DOHH2 (cell line): Measurements from ENCODE around the gene CHD6.

Source experiments
- H3F3A ChIP-seq: fragments of 200-600 bp; sonication (generic), shearing (Covaris generic); 2 replicates; pipeline ENCODE4 v1.6.0; 2016; ENCODE audit warnings: antibody characterized with exemption, mild to moderate bottlenecking; ENCODE audit not compliant: control insufficient read depth, insufficient read depth
- H3K27ac ChIP-seq: fragments of 200-600 bp; sonication (generic); 2 replicates; pipeline ENCODE4 v1.5.1; 2014; ENCODE audit warnings: low read depth, mild to moderate bottlenecking, low read length, moderate library complexity
- H3K27me3 ChIP-seq: fragments of 200-600 bp; sonication (generic); 2 replicates; pipeline ENCODE4 v1.6.1; 2014; ENCODE audit warnings: mild to moderate bottlenecking, low read length, mixed read lengths; ENCODE audit not compliant: control insufficient read depth
- H3K36me3 ChIP-seq: fragments of 200-600 bp; sonication (generic); 2 replicates; pipeline ENCODE4 v1.6.1; 2014; ENCODE audit warnings: mild to moderate bottlenecking, low read length, moderate library complexity, mixed read lengths; ENCODE audit not compliant: control insufficient read depth
- H3K4me1 ChIP-seq: fragments of 200-600 bp; sonication (generic); 2 replicates; pipeline ENCODE4 v1.6.1; 2014; ENCODE audit warnings: mild to moderate bottlenecking, low read length, mixed read lengths; ENCODE audit not compliant: control insufficient read depth
- H3K4me2 ChIP-seq: fragments of 200-600 bp; sonication (generic); 2 replicates; pipeline ENCODE4 v1.6.0; 2014; ENCODE audit warnings: mild to moderate bottlenecking, low read length, moderate library complexity
- H3K4me3 ChIP-seq: fragments of 200-600 bp; sonication (generic); 2 replicates; pipeline ENCODE4 v1.5.1; 2014; ENCODE audit warnings: mild to moderate bottlenecking, low read length, mixed read lengths
- H3K79me2 ChIP-seq: fragments of 200-600 bp; sonication (generic); 2 replicates; pipeline ENCODE4 v1.6.1; 2014; ENCODE audit warnings: mild to moderate bottlenecking, low read length, mixed read lengths; ENCODE audit not compliant: control insufficient read depth
- H3K9me2 ChIP-seq: fragments of 200-600 bp; sonication (generic); replicated peaks from 2 replicates; pipeline ENCODE4 v1.6.1; 2014; ENCODE audit warnings: mild to moderate bottlenecking, low read length, mixed read lengths; ENCODE audit not compliant: control insufficient read depth
- H3K9me3 ChIP-seq: fragments of 200-600 bp; sonication (generic); 2 replicates; pipeline ENCODE4 v1.6.1; 2014; ENCODE audit warnings: antibody characterized with exemption, low read length, mixed read lengths; ENCODE audit not compliant: control insufficient read depth, insufficient read depth
- H4K20me1 ChIP-seq: fragments of 200-600 bp; sonication (generic); 2 replicates; pipeline ENCODE4 v1.6.0; 2014; ENCODE audit warnings: low read depth, mild to moderate bottlenecking, antibody characterized with exemption, low read length, moderate library complexity; ENCODE audit not compliant: control insufficient read depth, insufficient read depth
- EZH2phosphoT487 ChIP-seq: fragments of 200-600 bp; sonication (generic); IDR thresholded peaks from 2 replicates; pipeline ENCODE4 v1.6.1; 2017; ENCODE audit warnings: borderline replicate concordance, mild to moderate bottlenecking, antibody characterized with exemption, low read length, moderate library complexity, mixed read lengths
- TF ChIP-seq, protein P1 (sequence below): fragments of 200-600 bp; sonication (generic); IDR thresholded peaks from one replicate; pipeline ENCODE4 v1.5.1; 2014; ENCODE audit warnings: antibody characterized with exemption, mild to moderate bottlenecking, low read depth, low read length; ENCODE audit not compliant: poor library complexity, severe bottlenecking

The CHD6 gene

DNA sequence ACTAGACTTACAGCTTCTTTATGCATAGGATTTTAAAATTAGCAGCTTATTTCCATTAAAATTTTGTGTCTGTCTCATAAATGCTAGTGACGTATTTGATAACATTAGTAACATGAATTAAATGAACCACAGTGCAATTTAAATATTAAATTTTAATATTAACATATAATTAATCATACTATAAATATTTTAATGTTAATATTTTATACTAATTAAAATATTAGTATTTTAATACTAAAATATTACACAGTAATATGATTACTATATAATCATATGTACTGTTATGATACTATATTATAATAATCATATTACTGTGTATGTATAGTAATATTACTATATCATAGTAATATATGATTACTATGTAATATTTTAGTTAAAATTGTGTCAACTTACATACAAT, 73.7 kb downstream of the CHD6 start:
- Histone ChIP-seq H3K27me3 (no peaks in the 10 kb centered on the region), H3F3A (no peaks in the 10 kb centered on the region)

DNA sequence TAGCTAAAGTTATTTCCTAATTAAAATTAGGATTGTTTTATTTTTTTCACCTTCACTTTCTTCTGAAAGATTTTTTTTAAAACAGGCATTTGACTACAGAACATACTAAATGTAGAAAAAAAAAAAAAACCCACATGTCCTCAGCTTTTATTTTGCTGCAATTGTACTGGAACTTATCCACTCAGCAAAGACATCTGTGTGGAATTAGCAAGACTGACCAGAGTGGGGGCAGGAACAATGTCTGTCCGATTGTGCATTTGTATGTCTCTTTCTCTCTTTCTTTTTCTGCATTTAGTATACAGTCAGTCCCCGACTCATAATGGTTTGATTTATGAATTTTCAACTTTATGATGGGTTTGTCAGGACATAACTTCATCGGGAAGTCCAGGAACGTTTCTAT, 77.3 kb downstream of the CHD6 start:
- H3F3A ChIP-seq, result no peaks in the 10 kb centered on the region
- peaks cover 5% of the 10 kb centered on the region; the same call in 1 of the 2 replicates for H3K9me3 ChIP-seq
- H4K20me1 ChIP-seq, result no peaks in the 10 kb centered on the region
- peaks cover 6% of the 10 kb centered on the region for H3K36me3 ChIP-seq
- no peak overlapping the region for H3K4me3 ChIP-seq
- TF ChIP-seq, protein P1, sequence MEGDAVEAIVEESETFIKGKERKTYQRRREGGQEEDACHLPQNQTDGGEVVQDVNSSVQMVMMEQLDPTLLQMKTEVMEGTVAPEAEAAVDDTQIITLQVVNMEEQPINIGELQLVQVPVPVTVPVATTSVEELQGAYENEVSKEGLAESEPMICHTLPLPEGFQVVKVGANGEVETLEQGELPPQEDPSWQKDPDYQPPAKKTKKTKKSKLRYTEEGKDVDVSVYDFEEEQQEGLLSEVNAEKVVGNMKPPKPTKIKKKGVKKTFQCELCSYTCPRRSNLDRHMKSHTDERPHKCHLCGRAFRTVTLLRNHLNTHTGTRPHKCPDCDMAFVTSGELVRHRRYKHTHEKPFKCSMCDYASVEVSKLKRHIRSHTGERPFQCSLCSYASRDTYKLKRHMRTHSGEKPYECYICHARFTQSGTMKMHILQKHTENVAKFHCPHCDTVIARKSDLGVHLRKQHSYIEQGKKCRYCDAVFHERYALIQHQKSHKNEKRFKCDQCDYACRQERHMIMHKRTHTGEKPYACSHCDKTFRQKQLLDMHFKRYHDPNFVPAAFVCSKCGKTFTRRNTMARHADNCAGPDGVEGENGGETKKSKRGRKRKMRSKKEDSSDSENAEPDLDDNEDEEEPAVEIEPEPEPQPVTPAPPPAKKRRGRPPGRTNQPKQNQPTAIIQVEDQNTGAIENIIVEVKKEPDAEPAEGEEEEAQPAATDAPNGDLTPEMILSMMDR, result no peak
- H3K79me2 ChIP-seq, result no peaks in the 10 kb centered on the region
- H3K27me3 ChIP-seq, result no peaks in the 10 kb centered on the region
- no peak overlapping the region for H3K27ac ChIP-seq
- no peaks in the 10 kb centered on the region for H3K9me2 ChIP-seq
- H3K4me1 ChIP-seq, result peaks cover 12% of the 10 kb centered on the region
- no peak overlapping the region for H3K4me2 ChIP-seq

More for the DNA sequence above, 73.7 kb downstream of the CHD6 start:
- no peaks in the 10 kb centered on the region for H3K36me3 ChIP-seq
- no peaks in the 10 kb centered on the region for H3K9me2 ChIP-seq
- H3K4me3 ChIP-seq, result no peak overlapping the region
- peaks cover 6% of the 10 kb centered on the region; the same call in 1 of the 2 replicates for H3K79me2 ChIP-seq
- no peaks in the 10 kb centered on the region for H4K20me1 ChIP-seq
- peaks cover 12% of the 10 kb centered on the region for H3K4me1 ChIP-seq
- no peak for TF ChIP-seq EZH2phosphoT487
- TF ChIP-seq, protein P1, result no peak
- H3K4me2 ChIP-seq, result no peak overlapping the region
- no peaks in the 10 kb centered on the region for H3K9me3 ChIP-seq
- H3K27ac ChIP-seq, result no peak overlapping the region

DNA sequence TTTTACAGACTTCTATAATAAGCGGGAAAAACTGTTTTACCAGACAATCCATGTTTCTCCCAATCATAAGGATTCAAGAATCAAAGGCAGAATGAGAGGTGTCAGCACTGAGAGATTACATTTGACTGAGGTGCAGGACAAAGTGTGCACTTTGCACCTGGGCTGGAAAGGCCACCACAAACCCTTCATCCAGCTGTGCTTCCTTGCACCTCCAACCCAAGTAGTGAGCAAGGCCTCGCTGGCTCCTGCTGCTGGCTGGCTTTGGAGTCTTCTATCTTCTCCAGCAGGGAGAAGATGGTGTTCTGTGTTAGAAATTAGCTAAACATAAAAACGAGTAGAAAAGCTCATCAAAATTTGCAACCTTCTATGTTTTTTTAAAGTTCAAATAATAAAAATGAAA, 77.7 kb downstream of the CHD6 start:
- no peaks in the 10 kb centered on the region for H3K79me2 ChIP-seq
- H3K27me3 ChIP-seq, result no peaks in the 10 kb centered on the region
- H3K9me2 ChIP-seq, result no peaks in the 10 kb centered on the region
- H3K27ac ChIP-seq, result no peak overlapping the region
- TF ChIP-seq, protein P1, result no peak
- TF ChIP-seq EZH2phosphoT487, result no peak
- peaks cover 5% of the 10 kb centered on the region; the same call in 1 of the 2 replicates for H3K9me3 ChIP-seq
- H3K4me3 ChIP-seq, result no peak overlapping the region
- H3K4me2 ChIP-seq, result no peak overlapping the region
- peaks cover 12% of the 10 kb centered on the region for H3K4me1 ChIP-seq
- H3K36me3 ChIP-seq, result peaks cover 6% of the 10 kb centered on the region
- H4K20me1 ChIP-seq, result no peaks in the 10 kb centered on the region
- no peaks in the 10 kb centered on the region for H3F3A ChIP-seq
